Measurements from ENCODE around the gene GORASP1.
A peak's percentile ranks its signal among the peaks of the same experiment; 100 is the strongest.

GORASP1 gene

GRCh38 chr3:39101022-39101689 lies 6.3 kb downstream of the GORASP1 start:
- peak; percentile 66 for DNase-seq

GRCh38 chr3:39100500-39100886 lies 6.9 kb downstream of the GORASP1 start:
- no peak for DNase-seq

DNA sequence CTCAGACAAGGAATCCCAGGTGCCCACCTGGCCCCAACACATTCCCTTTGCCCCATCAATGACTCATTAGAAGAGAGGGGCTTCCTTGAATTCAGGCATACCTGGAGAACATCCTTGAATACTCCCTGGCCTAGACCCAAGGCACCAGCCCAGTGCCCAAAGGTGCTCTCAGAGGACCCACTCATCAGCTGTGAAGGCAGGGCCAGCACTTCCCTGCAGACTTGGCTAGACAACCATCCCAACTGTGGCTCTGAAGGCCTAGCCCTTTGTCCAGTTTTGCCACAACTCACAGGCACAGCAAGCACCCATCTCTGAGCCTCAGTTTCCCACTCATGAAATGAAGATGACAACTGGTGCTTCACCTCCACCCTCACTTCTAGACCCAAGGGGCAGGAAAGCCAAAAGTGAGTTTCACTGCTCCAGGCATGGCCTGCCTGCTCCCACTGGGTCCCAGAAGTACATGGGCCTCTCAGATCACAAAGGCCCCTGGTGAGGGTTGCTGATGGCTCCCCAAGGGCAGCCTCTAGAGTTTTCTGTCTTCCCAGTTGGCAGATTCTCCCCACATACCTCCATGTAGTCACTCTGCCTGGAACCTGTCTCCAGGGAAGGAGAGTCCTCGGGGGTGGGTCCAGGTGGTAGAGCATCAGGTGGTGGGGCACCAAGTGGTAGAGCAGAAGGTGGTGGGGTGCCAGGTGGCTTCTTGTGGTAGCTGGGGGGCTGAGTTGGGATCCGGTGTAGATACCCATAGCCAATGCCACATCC lies 7.5 kb downstream of the GORASP1 start:
- no peak for DNase-seq

DNA sequence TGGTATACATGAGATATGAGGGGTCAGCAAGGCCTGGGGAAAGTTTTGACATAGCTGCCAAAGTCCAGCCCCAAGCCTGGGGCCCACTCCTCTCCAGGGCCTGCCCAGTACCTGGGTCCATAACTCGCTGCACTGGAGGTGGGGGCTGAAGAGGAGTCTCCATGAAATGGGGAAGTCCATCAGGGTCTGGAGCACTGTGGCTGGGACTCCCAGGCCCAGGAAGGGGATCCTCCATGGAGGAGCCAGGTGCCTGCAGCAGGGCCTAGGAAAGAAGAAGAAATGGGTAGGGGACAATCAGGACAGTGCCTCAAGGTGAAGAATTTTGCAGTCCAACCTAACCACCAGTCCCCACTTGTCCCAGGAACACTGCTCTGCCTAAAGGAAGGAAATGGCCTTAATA lies 8.2 kb downstream of the GORASP1 start:
- no peak for DNase-seq

DNA sequence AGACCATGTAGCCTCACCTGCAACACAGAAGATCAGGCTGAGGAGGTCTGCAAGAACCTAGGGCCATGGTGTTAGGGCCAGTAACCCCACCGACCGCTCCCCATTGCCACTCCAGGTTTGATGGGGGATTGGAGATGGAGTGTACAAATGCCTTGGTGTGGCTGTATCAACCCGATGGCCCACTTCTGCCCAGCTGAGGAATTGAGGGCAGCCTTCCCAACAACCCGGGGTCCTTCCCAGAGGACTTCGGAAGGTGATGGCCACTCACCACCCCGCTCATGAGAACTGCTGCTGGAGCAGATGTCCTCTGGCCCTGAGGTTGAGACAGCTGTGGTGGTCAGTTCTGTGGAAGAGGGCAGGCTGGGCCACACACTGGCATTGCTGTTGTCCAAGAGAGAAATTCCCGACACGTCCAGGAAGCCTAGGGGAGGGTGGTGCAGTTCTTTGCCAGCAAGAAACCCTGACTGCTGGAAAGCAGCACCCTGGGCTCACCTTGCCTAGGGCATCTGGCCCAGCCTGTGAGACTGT lies 8.9 kb downstream of the GORASP1 start:
- no peak for DNase-seq

GRCh38 chr3:39097716-39098472 lies 9.5 kb downstream of the GORASP1 start:
- DNase-seq: no peak

DNA sequence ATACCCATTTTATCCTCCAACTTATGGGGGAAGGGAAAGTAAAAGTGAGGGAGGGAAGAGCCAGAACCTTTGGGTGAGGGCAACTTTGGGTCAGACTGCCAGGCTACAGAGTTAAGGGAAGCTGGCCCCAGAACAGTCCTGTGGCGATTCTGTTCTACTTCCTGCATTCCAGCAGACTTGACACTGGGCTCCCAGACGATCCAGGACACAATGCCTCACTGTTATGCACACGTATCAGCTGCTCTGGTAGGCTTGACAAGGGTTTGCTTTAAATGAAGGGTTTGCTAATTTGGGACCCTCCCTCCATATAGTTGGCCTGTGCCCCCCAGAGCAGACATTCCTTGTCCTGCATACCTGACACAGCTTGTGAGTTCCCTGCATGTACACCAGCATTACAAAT lies 10.7 kb downstream of the GORASP1 start:
- no peak for DNase-seq

DNA sequence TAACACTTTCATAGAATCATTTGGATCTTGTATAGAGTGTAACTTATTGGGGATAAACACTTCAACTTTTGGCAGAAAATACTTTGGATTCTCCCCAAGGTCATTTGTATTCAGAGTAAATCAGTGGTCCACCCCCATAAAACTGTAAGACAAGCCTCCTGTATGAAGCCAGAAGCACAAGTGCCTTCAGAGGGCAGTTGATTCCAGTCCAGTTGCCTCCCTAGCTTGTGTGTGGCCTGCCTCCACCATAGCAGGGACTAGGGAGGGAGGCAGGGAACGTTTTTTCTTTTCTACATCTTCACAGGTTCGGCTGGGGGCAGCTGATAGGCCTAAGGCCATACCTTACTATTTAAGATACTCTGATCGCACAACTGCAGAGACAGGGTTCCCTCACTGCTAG lies 11.6 kb downstream of the GORASP1 start:
- no peak for DNase-seq

GRCh38 chr3:39094851-39095677 lies 12.4 kb downstream of the GORASP1 start:
- DNase-seq: no peak

- peak; percentile 16 for DNase-seq
Observed at GRCh38 chr3:39090922-39091321, 16.5 kb downstream of the GORASP1 start.

DNA sequence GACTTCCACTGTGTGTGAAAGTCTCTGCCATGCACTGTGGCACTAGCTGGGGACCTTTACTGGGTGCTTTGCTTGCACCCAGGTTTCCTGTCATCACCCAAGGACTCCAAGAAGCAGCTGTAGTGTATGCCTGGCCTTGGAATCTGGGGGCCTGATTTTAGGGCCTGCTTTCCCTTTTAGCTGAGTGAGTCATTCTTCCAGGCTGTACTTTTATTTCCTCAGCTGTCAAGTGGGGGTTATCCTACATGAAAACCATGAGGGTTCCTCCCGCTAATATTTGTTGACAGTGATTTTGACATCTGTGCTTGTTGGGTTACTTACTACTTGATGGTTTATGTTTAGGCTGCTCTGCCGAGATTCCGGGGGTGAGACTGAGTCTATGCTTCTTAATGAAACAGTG lies 18.5 kb downstream of the GORASP1 start:
- no peak for DNase-seq

DNA sequence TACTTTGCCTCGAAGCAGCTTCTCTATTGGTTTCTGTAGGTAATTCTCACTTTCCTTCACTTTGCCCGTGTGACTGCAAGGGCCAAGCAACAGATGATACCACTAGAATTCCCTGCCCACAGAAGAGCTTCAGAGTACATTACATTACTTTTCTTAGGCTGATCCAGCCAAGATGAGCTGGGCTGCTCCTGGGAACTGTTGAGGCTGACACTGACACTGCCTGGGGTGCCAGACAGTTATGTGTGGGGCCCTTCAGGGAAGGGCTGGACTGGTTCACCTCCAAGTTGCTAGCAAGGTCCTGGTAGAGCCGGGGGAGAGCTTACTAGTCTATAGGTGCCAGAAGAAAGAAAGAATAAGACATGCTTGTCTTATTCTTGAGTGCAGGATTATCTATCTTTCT lies 19.0 kb downstream of the GORASP1 start:
- no peak for DNase-seq

DNA sequence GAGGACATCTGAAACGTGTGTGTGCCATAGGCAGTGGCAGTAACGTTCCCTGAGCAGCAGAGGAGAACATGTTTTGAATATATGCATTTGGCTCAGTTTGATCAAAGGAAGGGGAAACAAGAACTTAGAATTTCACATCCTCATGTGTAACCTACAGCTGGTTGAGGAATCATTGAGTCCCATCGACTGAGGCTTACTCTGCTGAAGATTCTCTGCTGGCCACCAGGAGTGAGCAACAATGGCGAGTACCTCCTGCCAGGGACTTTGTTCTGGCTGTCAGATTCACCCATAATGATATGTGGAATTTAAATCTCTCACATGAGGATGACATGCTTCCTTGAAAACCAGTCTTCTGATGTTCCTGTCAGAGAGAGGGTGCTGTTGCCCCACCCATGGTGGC lies 21.3 kb downstream of the GORASP1 start:
- no peak for DNase-seq

DNA sequence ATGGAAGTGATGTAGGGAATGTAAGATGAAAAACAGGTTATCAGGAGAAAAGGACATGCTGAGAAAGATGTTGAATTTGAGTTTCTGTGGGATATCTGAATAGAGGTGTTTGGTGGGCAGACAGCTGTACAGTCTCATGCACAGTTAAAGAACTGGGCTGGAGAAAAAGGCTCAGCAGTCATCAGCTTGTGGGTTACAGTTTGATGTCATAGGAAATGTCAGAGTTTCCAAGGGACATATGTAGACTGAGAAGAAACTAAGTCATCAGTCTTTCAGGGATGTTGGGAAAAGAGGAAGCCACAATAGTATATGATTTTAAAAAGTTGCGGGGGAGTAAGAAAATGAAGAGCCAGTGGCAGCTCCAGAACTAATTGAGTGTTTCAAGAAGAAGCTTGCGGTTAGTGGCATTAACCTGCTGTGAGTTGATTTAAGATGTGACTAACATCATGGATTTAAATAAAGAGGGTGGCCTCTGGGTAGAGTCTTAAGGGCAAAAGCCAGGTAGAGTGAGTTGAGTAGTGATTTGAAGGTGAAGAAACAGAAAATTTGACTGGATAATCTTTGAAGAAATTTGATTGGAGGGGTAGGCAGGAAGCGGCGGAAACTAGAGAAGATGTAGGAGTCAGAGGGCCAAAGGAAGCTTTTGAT lies 24.6 kb downstream of the GORASP1 start:
- DNase-seq: peak; percentile 11

DNA sequence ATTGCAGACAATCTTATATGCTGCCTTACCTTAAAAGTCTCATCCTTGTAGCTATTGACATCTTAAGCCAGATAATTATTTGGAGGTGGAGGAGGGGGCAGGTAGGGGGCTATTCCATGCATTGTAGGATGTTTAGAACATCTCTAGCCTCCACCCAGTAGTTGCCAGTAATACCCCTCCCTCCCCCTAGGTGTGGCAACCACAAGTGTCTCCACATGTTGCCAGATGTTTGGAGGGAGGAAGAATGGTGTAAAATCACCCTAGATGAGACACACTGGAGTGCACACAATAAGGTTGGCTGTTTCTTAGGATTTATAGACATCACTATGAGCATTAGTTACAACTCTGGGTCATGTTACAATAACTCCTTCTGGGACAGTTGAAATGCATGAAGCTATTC lies 27.4 kb downstream of the GORASP1 start:
- no peak for DNase-seq

GRCh38 chr3:39079530-39079929 lies 27.9 kb downstream of the GORASP1 start:
- DNase-seq: no peak

DNA sequence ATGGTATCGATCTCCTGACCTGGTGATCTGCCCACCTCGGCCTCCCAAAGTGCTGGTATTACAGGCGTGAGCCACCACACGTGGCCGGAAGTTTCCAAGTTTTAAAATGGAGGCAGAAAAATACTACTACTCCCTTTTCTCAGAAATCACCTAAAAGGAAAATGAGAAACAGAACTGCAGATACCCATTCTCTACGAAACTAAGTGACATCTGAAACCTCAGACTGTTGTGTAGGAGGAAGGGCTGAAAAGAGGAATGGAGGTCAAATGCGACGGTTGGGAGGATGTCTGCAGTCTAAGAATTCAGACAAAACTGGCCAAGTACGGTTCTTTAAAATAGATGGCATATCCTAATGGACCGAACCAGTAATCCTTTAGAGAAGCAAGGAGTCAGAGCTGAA lies 31.5 kb downstream of the GORASP1 start:
- DNase-seq: no peak

GRCh38 chr3:39068556-39068955 lies 38.9 kb downstream of the GORASP1 start:
- no peak for DNase-seq

DNA sequence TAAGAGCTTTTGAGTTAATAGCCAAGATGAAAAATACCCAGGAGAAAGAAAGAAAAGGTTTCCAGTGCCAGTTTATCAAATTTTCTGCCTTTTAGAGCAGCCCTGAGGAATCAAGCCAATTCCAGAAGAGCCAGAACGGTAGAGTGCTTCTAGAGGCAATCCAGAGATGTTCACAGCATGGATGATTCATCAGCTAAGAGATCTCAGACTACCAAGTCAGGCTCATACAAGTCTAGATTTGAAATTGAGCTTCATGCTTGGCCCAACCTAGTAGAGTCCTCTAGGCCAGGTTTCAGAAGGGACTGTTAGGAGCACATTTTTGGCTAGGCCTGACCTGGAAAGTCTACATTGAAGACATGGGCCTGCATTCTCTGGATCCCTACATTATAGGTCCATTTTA lies 40.1 kb downstream of the GORASP1 start:
- DNase-seq: no peak

GRCh38 chr3:39065197-39065596 lies 42.2 kb downstream of the GORASP1 start:
- DNase-seq: peak; percentile 63

DNA sequence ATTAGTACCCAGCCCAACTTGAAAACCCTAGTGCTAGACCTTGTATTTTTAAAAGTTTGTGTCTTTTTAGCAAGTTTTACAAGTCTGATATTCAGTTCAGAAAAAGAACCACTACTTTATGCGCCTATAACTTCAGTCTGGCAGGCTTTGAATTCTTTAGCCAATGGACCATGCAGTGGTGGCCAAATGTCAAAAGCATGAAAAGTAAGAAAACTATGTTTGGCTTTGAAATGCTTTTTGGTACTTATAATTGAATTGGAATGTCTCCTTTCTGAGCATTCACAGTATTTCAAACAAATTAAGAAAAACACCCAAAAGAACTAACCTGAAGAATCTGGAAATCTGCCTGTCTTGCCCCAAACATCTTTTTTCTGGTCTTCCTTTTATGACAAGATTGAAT lies 42.8 kb downstream of the GORASP1 start:
- no peak for DNase-seq

- DNase-seq: no peak
Observed at GRCh38 chr3:39063143-39063542, 44.3 kb downstream of the GORASP1 start.
